Left ventricle myocardium inferior (tissue), 1 donor: ENCODE measurements around the gene G3BP2. TPM values are rescaled to one million over a fixed set of nuclear protein-coding genes. Genes with fewer than 3 reads are reported as not detected.

Source experiments
- DNase-seq: peaks from one replicate; pipeline ENCODE4 v3.0.0-alpha.2; 2020
- H3K27ac ChIP-seq: fragments of 200-600 bp; replicated peaks from 2 replicates; pipeline ENCODE4 v1.8.0; 2021
- H3K27me3 ChIP-seq: fragments of 200-600 bp; 2 replicates; pipeline ENCODE4 v1.8.0; 2021; ENCODE audit warnings: low read depth
- H3K36me3 ChIP-seq: fragments of 200-600 bp; 2 replicates; pipeline ENCODE4 v1.8.0; 2021
- H3K4me1 ChIP-seq: fragments of 200-600 bp; 2 replicates; pipeline ENCODE4 v1.8.0; 2021
- H3K4me3 ChIP-seq: fragments of 200-600 bp; 2 replicates; pipeline ENCODE4 v1.8.0; 2021; ENCODE audit warnings: mild to moderate bottlenecking, moderate library complexity
- H3K9me3 ChIP-seq: fragments of 200-600 bp; replicated peaks from 2 replicates; pipeline ENCODE4 v1.8.0; 2021
- intact Hi-C: fragments of 100-400 bp; cut with micrococcal nuclease; formaldehyde crosslinking; loops from one replicate; pipeline ENCODE4 v1.11.0; 2022
- total RNA-seq: library from RNA; stranded (reverse); fragmentation: NEBNext Ultra II Directional; extraction: Animal tissue kit (Norgen Biotek cat#: 25700); gene quantifications from one replicate; pipeline ENCODE4 v1.2.1, GENCODE V29; 2021
- TF ChIP-seq, protein P1 (sequence below): fragments of 200-600 bp; IDR thresholded peaks from 2 replicates; pipeline ENCODE4 v1.8.0; 2021; ENCODE audit warnings: antibody characterized with exemption, mild to moderate bottlenecking, borderline replicate concordance
- donor health status: DM: no; HTN: yes; CAD: no; lungs with severe emphysema.

G3BP2 gene
- total RNA-seq, 1 donor from 2014 or later: 71.2 TPM

DNA sequence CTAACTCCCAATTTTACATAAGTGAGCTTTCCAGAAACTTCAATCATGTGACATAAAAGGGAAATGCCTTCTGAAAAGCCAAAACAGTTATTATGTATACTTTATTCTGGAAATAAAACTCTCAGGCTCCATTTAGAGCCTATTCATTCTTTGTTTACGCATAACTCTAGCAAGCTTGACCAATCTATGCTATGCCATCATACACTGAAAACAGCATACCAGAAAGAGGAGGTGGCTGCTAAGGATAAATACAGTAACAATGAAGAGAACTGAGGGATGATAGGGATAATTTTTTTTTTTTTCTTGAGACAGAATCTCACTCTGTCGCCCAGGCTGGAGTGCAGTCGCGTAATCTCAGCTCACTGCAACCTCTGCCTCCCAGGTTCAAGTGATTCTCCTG lies 67.3 kb downstream of the G3BP2 start:
- H3K4me3 ChIP-seq: no peak overlapping the region
- no peak for DNase-seq
- TF ChIP-seq, protein P1, sequence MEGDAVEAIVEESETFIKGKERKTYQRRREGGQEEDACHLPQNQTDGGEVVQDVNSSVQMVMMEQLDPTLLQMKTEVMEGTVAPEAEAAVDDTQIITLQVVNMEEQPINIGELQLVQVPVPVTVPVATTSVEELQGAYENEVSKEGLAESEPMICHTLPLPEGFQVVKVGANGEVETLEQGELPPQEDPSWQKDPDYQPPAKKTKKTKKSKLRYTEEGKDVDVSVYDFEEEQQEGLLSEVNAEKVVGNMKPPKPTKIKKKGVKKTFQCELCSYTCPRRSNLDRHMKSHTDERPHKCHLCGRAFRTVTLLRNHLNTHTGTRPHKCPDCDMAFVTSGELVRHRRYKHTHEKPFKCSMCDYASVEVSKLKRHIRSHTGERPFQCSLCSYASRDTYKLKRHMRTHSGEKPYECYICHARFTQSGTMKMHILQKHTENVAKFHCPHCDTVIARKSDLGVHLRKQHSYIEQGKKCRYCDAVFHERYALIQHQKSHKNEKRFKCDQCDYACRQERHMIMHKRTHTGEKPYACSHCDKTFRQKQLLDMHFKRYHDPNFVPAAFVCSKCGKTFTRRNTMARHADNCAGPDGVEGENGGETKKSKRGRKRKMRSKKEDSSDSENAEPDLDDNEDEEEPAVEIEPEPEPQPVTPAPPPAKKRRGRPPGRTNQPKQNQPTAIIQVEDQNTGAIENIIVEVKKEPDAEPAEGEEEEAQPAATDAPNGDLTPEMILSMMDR: no peak
- no peaks in the 10 kb centered on the region for H3K36me3 ChIP-seq
- no peak overlapping the region for H3K27ac ChIP-seq
- intact Hi-C loops: no loop called here
- no peaks in the 10 kb centered on the region for H3K27me3 ChIP-seq
- H3K4me1 ChIP-seq: no peaks in the 10 kb centered on the region
- H3K9me3 ChIP-seq: no peaks in the 10 kb centered on the region

DNA sequence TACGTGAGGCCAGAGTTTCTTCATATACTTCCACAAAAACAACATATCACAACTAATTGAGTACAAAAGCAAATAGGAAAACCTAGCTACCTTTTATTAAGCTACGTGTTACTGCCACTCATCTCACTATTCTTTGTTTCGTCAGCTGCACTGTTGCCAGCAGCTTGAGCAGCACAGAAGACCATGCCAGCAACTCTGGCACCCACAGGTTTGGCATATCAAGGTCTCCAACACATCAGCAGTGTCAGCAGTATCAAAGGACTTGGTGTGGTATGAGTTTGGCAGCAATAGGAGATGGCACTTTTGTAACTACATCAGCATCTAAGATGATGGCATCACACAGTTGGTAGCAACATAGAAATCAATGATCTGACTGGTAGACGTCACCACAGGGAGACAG lies 73.6 kb downstream of the G3BP2 start:
- TF ChIP-seq, protein P1: no peak
- no peak for DNase-seq
- no peaks in the 10 kb centered on the region for H3K9me3 ChIP-seq
- no peaks in the 10 kb centered on the region for H3K27me3 ChIP-seq
- no peaks in the 10 kb centered on the region for H3K36me3 ChIP-seq
- no peak overlapping the region for H3K27ac ChIP-seq
- H3K4me3 ChIP-seq: no peak overlapping the region
- no peaks in the 10 kb centered on the region for H3K4me1 ChIP-seq
- intact Hi-C loops: no loop called here

DNA sequence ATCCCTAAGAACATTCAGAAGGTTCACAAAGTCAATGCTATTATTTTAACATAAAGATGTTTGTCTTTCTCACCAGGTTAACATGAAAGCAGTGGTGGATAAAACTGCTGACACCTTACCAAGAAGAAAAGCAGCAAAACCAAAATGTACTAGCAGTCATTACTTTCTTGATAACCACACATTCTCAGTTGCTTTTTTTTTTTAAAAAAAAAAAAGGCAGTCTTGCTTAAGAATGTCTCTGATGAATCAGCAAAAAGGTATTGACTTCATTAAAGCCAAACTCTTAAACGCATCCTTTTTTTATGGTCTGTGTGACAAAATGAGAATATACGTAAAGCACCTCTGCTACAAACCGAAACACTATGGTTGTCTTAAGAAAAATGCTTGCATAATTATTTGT lies 74.8 kb downstream of the G3BP2 start:
- Histone ChIP-seq H3K4me1 (no peaks in the 10 kb centered on the region), H3K9me3 (no peaks in the 10 kb centered on the region), H3K27me3 (no peaks in the 10 kb centered on the region), H3K36me3 (no peaks in the 10 kb centered on the region), H3K27ac (no peak overlapping the region), H3K4me3 (no peak overlapping the region)
- DNase-seq: no peak
- TF ChIP-seq, protein P1: no peak
- intact Hi-C loops: no loop called here

DNA sequence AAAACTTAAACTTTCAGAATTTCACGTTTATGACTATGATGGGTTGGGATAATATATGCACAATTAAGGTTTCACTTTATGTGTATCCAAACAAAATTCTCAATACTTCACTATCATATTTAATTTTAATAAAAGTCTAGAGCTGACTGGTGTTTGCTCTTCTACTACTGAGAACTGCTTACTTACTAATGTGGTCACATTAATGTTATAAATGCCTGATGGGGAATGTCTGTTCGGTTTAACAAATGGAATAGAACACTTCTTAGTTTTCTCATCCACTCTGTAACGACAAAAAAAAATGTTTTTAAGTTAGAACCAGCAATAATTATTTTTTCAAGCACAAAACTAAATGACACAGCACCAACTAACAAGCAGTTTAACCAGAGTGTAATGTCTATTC lies 77.2 kb downstream of the G3BP2 start:
- TF ChIP-seq, protein P1: no peak
- Histone ChIP-seq H3K9me3 (no peaks in the 10 kb centered on the region), H3K27ac (no peak overlapping the region), H3K36me3 (no peaks in the 10 kb centered on the region), H3K4me1 (no peaks in the 10 kb centered on the region), H3K4me3 (no peak overlapping the region), H3K27me3 (no peaks in the 10 kb centered on the region)
- intact Hi-C loops: no loop called here
- DNase-seq: no peak

DNA sequence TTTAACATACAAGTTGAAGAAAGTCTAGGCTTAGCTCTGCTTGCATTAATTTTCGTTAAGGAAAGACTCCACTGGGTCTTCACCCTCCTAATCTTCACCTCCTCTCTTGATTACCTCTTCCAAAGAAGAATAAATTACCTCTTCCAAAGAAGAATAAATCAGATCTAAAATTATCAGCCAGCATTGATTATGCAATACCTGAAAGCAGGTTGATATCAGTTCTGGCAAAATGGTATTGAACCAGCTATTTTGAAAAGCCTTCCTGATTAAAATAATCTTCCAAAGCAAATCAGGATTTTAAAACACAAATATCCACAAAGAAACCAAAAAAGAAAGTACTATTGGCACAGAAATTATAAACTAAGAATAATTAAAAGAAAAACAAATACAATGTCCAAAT lies 79.8 kb downstream of the G3BP2 start:
- no peaks in the 10 kb centered on the region for H3K9me3 ChIP-seq

More for the DNA sequence above, 79.8 kb downstream of the G3BP2 start:
- no peak for DNase-seq
- H3K4me3 ChIP-seq: no peak overlapping the region
- H3K27me3 ChIP-seq: no peaks in the 10 kb centered on the region
- TF ChIP-seq, protein P1: no peak
- no peaks in the 10 kb centered on the region for H3K4me1 ChIP-seq
- no peaks in the 10 kb centered on the region for H3K36me3 ChIP-seq
- H3K27ac ChIP-seq: no peak overlapping the region
- intact Hi-C loops: no loop called here

Other genes starting within 250 kb of the G3BP2 start
- gene RCHY1, start 159.0 kb downstream of the G3BP2 start, total RNA-seq: 42.6 TPM
- gene THAP6, start 158.9 kb downstream of the G3BP2 start, total RNA-seq: 22.8 TPM
- gene ODAPH, start 117.3 kb downstream of the G3BP2 start, total RNA-seq: not detected
- gene CDKL2, start 42.9 kb downstream of the G3BP2 start, total RNA-seq: 0.11 TPM
- 84.3 TPM for gene USO1, start 51.2 kb upstream of the G3BP2 start, total RNA-seq
- not detected for gene PPEF2, start 229.0 kb upstream of the G3BP2 start, total RNA-seq